ENCODE measurements around the gene SIGLEC10. TPM values are rescaled to one million over a fixed set of nuclear protein-coding genes. Genes with fewer than 3 reads are reported as not detected.
A peak's percentile ranks its signal among the peaks of the same experiment; 100 is the strongest.

Gene SIGLEC10
- total and polyA plus RNA-seq, 7 donors: 0.83 to 14.4 (median 2.5) TPM

DNA sequence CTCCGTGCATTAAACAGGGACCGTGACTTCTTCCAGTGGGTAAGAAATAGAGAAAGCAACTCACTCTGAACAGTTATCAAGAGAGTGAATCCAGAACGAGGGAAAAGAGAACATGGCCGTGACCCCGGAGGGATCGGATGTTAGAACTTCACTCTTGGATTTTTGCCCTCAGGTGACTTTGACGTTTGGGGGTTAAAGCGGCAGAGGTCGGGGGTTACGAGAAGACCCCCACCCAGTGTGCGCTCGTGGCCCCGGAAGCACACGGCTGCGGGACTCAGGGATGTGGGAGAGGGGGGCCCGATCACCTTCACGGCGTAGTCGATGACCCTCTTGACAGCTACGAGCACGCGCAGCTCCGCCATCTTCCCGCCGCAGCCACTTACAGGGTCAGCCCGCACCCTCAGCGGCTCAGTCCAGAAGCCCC is 51.5 kb downstream of the SIGLEC10 start, which contains the start of gene ETFB:
ETFB (minus strand) TSS at position 424 of the 424 bp plus-strand sequence; CDS start at position 362, 62 bp downstream.
- Histone ChIP-seq H3K36me3 (no peaks in the 10 kb centered on the region), H3K9me3 (no peaks in the 10 kb centered on the region), H3K27me3 (no peaks in the 10 kb centered on the region), H3K27ac (peak within 1 kb of the TSS; percentile 97 to 100 (median 98)), H3K4me3 (peak within 1 kb of the TSS; percentile 64 to 93 (median 74)), H3K4me1 (peaks cover 0 to 54% (median 27%) of the 10 kb centered on the region in 4 donors)
- no peak for DNase-seq
- WGBS, 2 donors: 0% methylated on average over 27 of the region's 27 CpGs
- intact Hi-C loops (cut with DNase I): loop anchor here (1.0 to 10.0 kb wide), 2 partner anchors 26 to 209 kb away; partner anchors contain the start of gene ZNF175
- TF ChIP-seq, protein P1, sequence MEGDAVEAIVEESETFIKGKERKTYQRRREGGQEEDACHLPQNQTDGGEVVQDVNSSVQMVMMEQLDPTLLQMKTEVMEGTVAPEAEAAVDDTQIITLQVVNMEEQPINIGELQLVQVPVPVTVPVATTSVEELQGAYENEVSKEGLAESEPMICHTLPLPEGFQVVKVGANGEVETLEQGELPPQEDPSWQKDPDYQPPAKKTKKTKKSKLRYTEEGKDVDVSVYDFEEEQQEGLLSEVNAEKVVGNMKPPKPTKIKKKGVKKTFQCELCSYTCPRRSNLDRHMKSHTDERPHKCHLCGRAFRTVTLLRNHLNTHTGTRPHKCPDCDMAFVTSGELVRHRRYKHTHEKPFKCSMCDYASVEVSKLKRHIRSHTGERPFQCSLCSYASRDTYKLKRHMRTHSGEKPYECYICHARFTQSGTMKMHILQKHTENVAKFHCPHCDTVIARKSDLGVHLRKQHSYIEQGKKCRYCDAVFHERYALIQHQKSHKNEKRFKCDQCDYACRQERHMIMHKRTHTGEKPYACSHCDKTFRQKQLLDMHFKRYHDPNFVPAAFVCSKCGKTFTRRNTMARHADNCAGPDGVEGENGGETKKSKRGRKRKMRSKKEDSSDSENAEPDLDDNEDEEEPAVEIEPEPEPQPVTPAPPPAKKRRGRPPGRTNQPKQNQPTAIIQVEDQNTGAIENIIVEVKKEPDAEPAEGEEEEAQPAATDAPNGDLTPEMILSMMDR (IDR thresholded peaks at IDR 0.05): no peak
- TF ChIP-seq POLR2AphosphoS5 (IDR thresholded peaks at IDR 0.05): peak in 2 of 4 donors; percentile 80 to 91

- DNase-seq: peak; percentile 73
- Histone ChIP-seq H3K9me3 (no peaks in the 10 kb centered on the region), H3K36me3 (no peaks in the 10 kb centered on the region), H3K4me1 (peaks cover 0 to 54% (median 27%) of the 10 kb centered on the region in 4 donors), H3K27ac (peak overlapping the region; percentile 97 to 100 (median 98)), H3K27me3 (no peaks in the 10 kb centered on the region), H3K4me3 (peak overlapping the region; percentile 64 to 93 (median 74))
- TF ChIP-seq POLR2A (IDR thresholded peaks at IDR 0.05) (no peak), POLR2AphosphoS5 (IDR thresholded peaks at IDR 0.05) (no peak), EP300 (IDR thresholded peaks at IDR 0.05) (no peak)
- TF ChIP-seq, protein P1 (IDR thresholded peaks at IDR 0.05): no peak
- WGBS, 2 donors: 8 to 29% methylated on average over 10 of the region's 10 CpGs
- intact Hi-C loops (cut with DNase I): loop anchor here (10.0 kb wide), 1 partner anchor 209 kb away; the partner anchor contains the start of gene ZNF175
Observed at GRCh38 chr19:51365211-51365964, 52.1 kb downstream of the SIGLEC10 start.

DNA sequence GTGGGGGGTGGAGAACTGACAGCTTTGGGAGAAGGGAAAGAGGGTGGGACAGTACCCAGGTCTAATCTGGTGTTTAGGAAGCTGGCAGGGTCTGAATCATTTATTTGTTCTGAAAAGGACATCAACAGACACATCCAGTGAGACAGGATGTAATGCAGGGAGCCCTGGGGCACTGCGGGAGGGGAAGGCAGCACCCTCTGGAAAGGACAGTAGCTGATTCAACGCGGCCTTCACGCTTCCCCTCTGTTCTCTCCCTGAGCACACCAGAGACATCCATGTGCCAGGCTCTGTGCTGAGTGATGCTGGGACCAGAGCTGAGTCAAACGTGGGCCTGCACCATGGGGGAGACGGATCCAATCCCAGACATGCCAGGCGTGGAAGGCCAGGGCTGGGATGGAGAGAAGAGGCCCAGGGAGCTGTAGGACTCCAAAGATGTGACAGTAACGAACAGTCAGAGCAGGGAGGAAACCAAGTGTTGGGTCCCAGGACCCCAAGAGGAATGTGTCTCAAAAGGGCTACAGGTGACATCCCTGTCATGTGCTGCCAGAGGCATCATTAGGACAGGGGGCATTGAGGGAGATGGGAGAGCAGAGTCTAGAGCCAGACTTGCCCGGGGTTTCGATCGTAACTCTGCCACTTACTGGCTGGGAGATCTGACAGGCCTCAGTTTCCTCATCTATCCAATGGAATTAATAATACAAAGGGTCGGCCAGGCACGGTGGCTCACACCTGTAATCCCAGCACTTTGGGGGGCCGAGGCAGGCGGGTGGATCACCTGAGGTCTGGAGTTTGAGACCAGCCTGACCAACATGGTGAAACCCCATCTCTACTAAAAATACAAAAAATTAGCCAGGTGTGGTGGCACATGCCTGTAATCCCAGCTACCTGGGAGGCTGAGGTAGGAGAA is 53.0 kb downstream of the SIGLEC10 start:
- Histone ChIP-seq H3K27ac (peak overlapping the region; percentile 97 to 100 (median 98)), H3K4me1 (peaks cover 0 to 54% (median 27%) of the 10 kb centered on the region in 4 donors), H3K4me3 (peak overlapping the region in 1 of 4 donors; percentile 64), H3K27me3 (no peaks in the 10 kb centered on the region), H3K36me3 (no peaks in the 10 kb centered on the region), H3K9me3 (no peaks in the 10 kb centered on the region)
- TF ChIP-seq POLR2A (IDR thresholded peaks at IDR 0.05): no peak
- TF ChIP-seq POLR2AphosphoS5 (IDR thresholded peaks at IDR 0.05): no peak
- WGBS, 2 donors: 85 to 86% methylated on average over 15 of the region's 15 CpGs
- no peak for DNase-seq
- intact Hi-C loops (cut with DNase I): loop anchor here (10.0 kb wide), 1 partner anchor 210 kb away; the partner anchor contains the start of gene ZNF175

DNA sequence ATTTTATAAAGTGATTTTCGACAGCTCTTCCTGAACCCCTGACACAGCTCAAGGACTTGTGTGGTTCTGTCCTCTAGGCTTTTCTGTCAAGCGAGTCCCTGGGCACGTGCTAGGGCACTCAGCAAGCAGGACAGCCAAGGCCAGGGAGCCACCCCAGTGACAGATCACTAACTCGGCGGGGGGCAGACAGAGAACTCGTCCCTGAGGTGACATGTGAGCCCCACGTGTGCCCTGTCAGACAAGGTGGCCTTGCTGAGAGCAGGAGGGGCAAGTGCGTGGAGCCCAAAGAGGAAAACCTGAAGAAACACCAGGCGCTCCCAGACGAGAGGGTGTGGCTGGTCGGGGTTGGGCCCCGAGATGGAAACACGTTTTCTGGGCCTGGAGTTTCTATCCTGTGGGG is 56.2 kb downstream of the SIGLEC10 start:
- 86 to 90% methylated on average over 13 of the region's 13 CpGs for WGBS, 2 donors
- TF ChIP-seq, protein P1 (IDR thresholded peaks at IDR 0.05): no peak
- TF ChIP-seq EP300 (IDR thresholded peaks at IDR 0.05) (no peak), POLR2A (IDR thresholded peaks at IDR 0.05) (no peak), POLR2AphosphoS5 (IDR thresholded peaks at IDR 0.05) (no peak)
- Histone ChIP-seq H3K4me3 (no peak overlapping the region), H3K36me3 (no peaks in the 10 kb centered on the region), H3K4me1 (peaks cover 0 to 37% (median 22%) of the 10 kb centered on the region in 4 donors), H3K9me3 (no peaks in the 10 kb centered on the region), H3K27me3 (no peaks in the 10 kb centered on the region), H3K27ac (peak overlapping the region in 1 of 4 donors; percentile 100)
- intact Hi-C loops (cut with DNase I): loop anchor here (10.0 kb wide), 1 partner anchor 214 kb away; the partner anchor contains the start of gene ZNF175
- DNase-seq: no peak

Small RNA genes lying within 50 kb of the gene (small RNA-seq; reads per million reads assigned to genes)
- gene AC020914.5: 0 reads per million in 3 donors

Other genes with a start within 250 kb of the SIGLEC10 start
- 1 to 10 TPM; 2.5 to 7.1 (median 4.8) TPM for gene CD33, start 192.6 kb downstream of the SIGLEC10 start, total RNA-seq
- gene CD33, start 192.6 kb downstream of the SIGLEC10 start, polyA plus RNA-seq: 1 to 10 TPM; 3.6 to 8.1 (median 4.2) TPM
- gene SIGLECL1, start 166.6 kb downstream of the SIGLEC10 start, total RNA-seq: not detected
- not detected for gene SIGLECL1, start 166.6 kb downstream of the SIGLEC10 start, polyA plus RNA-seq
- gene IGLON5, start 106.0 kb downstream of the SIGLEC10 start, total RNA-seq: 1 to 10 TPM in 1 of 4 donors, not detected in 3; 1.4 TPM
- gene IGLON5, start 106.0 kb downstream of the SIGLEC10 start, polyA plus RNA-seq: under 1 TPM in 1 of 3 donors, not detected in 2; 0.26 TPM
- 1 to 10 TPM in 1 of 4 donors, under 1 TPM in 3; 0.55 to 2.1 (median 0.70) TPM for gene VSIG10L, start 75.5 kb downstream of the SIGLEC10 start, total RNA-seq
- 1 to 10 TPM; 1.2 to 1.9 (median 1.4) TPM for gene VSIG10L, start 75.5 kb downstream of the SIGLEC10 start, polyA plus RNA-seq
- gene ETFB, start 51.3 kb downstream of the SIGLEC10 start, total RNA-seq: 100 to 1,000 TPM in 2 of 4 donors, 10 to 100 TPM in 2; 59.5 to 158 (median 88.3) TPM
- gene ETFB, start 51.3 kb downstream of the SIGLEC10 start, polyA plus RNA-seq: 100 to 1,000 TPM; 170 to 361 (median 210) TPM
- not detected for gene CLDND2, start 48.6 kb downstream of the SIGLEC10 start, total RNA-seq
- 1 to 10 TPM in 1 of 3 donors, under 1 TPM in 1, not detected in 1; 0.35 to 3.6 TPM for gene CLDND2, start 48.6 kb downstream of the SIGLEC10 start, polyA plus RNA-seq
- gene NKG7, start 45.0 kb downstream of the SIGLEC10 start, total RNA-seq: 1 to 10 TPM in 2 of 4 donors, not detected in 2; 1.2 to 3.0 TPM
- gene NKG7, start 45.0 kb downstream of the SIGLEC10 start, polyA plus RNA-seq: 10 to 100 TPM in 1 of 3 donors, 1 to 10 TPM in 1, not detected in 1; 3.2 to 14.5 TPM
- gene LIM2, start 29.7 kb downstream of the SIGLEC10 start, total RNA-seq: not detected
- gene LIM2, start 29.7 kb downstream of the SIGLEC10 start, polyA plus RNA-seq: not detected
- gene C19orf84, start 27.1 kb downstream of the SIGLEC10 start, total RNA-seq: not detected
- under 1 TPM in 1 of 3 donors, not detected in 2; 0.10 TPM for gene C19orf84, start 27.1 kb downstream of the SIGLEC10 start, polyA plus RNA-seq
- gene SIGLEC8, start 40.8 kb upstream of the SIGLEC10 start, total RNA-seq: under 1 TPM in 1 of 4 donors, not detected in 3; 0.36 TPM
- 1 to 10 TPM in 2 of 3 donors, under 1 TPM in 1; 0.60 to 4.9 (median 1.9) TPM for gene SIGLEC8, start 40.8 kb upstream of the SIGLEC10 start, polyA plus RNA-seq
- gene CEACAM18, start 60.9 kb upstream of the SIGLEC10 start, total RNA-seq: not detected
- not detected for gene CEACAM18, start 60.9 kb upstream of the SIGLEC10 start, polyA plus RNA-seq
- under 1 TPM in 1 of 4 donors, not detected in 3; 0.16 TPM for gene SIGLEC12, start 84.2 kb upstream of the SIGLEC10 start, total RNA-seq
- 10 to 100 TPM in 1 of 3 donors, under 1 TPM in 1, not detected in 1; 0.86 to 11.6 TPM for gene SIGLEC12, start 84.2 kb upstream of the SIGLEC10 start, polyA plus RNA-seq
- 1 to 10 TPM in 2 of 4 donors, under 1 TPM in 2; 0.55 to 2.1 (median 1.4) TPM for gene SIGLEC6, start 114.0 kb upstream of the SIGLEC10 start, total RNA-seq
- under 1 TPM in 1 of 3 donors, not detected in 2; 0.64 TPM for gene SIGLEC6, start 114.0 kb upstream of the SIGLEC10 start, polyA plus RNA-seq
- 1 to 10 TPM; 3.3 to 5.8 (median 5.2) TPM for gene ZNF175, start 153.6 kb upstream of the SIGLEC10 start, total RNA-seq
- 1 to 10 TPM; 1.4 to 3.6 (median 3.6) TPM for gene ZNF175, start 153.6 kb upstream of the SIGLEC10 start, polyA plus RNA-seq
- gene SIGLEC5, start 212.8 kb upstream of the SIGLEC10 start, total RNA-seq: under 1 TPM; 0.36 to 0.68 (median 0.52) TPM
- not detected for gene SIGLEC5, start 212.8 kb upstream of the SIGLEC10 start, polyA plus RNA-seq
- 1 to 10 TPM in 2 of 4 donors, under 1 TPM in 1, not detected in 1; 0.55 to 6.1 (median 5.6) TPM for gene SIGLEC14, start 229.2 kb upstream of the SIGLEC10 start, total RNA-seq
- gene SIGLEC14, start 229.2 kb upstream of the SIGLEC10 start, polyA plus RNA-seq: 10 to 100 TPM in 1 of 3 donors, 1 to 10 TPM in 2; 1.2 to 10.2 (median 5.3) TPM

Measured in sigmoid colon (tissue), 7 donors.